Mucosa of stomach (tissue), 1 donor: ENCODE data around the gene ACTR8.

Experiments
- H3K27me3 ChIP-seq: one replicate; pipeline ENCODE4 v1.7.0; 2013; ENCODE audit warnings: mild to moderate bottlenecking, low read length; ENCODE audit not compliant: control insufficient read depth, insufficient read depth
- H3K36me3 ChIP-seq: one replicate; pipeline ENCODE4 v1.7.0; 2013; ENCODE audit warnings: low read length; ENCODE audit not compliant: control insufficient read depth, insufficient read depth
- H3K4me1 ChIP-seq: one replicate; pipeline ENCODE4 v1.7.0; 2013; ENCODE audit warnings: mild to moderate bottlenecking, low read length; ENCODE audit not compliant: control insufficient read depth, insufficient read depth
- H3K4me3 ChIP-seq: one replicate; pipeline ENCODE4 v1.7.0; 2013; ENCODE audit warnings: low read length
- H3K9ac ChIP-seq: one replicate; pipeline ENCODE4 v1.7.0; 2013; ENCODE audit warnings: mild to moderate bottlenecking, low read length, moderate library complexity
- H3K9me3 ChIP-seq: one replicate; pipeline ENCODE4 v1.7.0; 2013; ENCODE audit warnings: mild to moderate bottlenecking, low read length, moderate library complexity; ENCODE audit not compliant: control insufficient read depth
- donor health status: Pancreatic carcinoma.

The ACTR8 gene

DNA sequence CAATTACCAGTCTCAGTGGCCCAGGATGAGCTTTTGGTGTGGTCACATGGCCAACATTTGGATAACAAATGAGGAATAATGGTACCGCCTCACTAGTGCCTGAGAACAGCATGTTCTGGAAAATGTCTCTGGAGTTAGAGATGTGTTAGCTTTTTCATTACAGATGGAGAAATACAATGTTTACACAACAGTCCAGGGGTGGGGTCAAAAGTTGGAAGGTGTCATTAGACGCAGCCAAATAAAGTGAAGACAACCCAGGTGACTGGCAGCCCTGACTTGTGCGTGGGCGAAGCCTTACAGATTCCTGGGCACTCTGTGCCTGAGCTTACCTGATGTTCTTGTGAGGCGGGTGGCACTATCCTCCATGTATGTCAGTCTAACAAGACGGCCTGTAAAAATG is 22.8 kb downstream of the ACTR8 start:
- Histone ChIP-seq H3K36me3 (peaks cover 5% of the 10 kb centered on the region), H3K27me3 (no peaks in the 10 kb centered on the region), H3K9ac (no peak overlapping the region), H3K9me3 (no peaks in the 10 kb centered on the region), H3K4me3 (no peak overlapping the region), H3K4me1 (no peaks in the 10 kb centered on the region)

DNA sequence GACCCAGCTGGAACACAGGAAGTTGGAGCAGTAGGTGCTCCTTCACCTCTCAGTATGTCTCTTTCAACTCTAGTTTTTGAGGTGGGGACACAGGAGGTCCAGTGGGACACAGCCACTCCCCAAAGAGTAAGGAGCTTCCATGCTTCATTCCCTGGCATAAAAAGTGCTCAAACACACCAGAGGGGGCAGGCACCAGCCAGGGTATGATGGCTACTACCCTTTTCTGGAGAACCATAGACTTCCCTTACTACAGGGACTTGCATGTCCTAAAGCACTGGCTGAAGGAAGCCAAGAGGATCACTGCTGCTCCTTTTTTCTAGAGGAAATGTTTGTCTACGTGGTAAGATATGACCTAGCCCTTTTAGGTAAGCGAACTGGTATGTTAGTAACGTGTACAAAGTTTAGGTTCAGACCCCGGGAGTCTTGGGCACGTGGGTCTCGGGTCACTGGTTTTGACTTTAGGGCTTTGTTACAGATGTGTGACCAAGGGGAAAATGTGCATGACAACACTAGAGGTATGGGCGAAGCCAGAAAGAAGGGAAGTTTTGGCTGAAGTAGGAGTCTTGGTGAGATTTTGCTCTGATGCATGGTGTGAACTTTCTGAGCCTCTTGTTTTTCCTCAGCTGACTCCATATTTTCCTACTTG is 23.7 kb downstream of the ACTR8 start:
- peaks cover 5% of the 10 kb centered on the region for H3K36me3 ChIP-seq
- no peaks in the 10 kb centered on the region for H3K9me3 ChIP-seq
- no peaks in the 10 kb centered on the region for H3K27me3 ChIP-seq
- H3K4me1 ChIP-seq = no peaks in the 10 kb centered on the region
- H3K9ac ChIP-seq = no peak overlapping the region
- no peak overlapping the region for H3K4me3 ChIP-seq

DNA sequence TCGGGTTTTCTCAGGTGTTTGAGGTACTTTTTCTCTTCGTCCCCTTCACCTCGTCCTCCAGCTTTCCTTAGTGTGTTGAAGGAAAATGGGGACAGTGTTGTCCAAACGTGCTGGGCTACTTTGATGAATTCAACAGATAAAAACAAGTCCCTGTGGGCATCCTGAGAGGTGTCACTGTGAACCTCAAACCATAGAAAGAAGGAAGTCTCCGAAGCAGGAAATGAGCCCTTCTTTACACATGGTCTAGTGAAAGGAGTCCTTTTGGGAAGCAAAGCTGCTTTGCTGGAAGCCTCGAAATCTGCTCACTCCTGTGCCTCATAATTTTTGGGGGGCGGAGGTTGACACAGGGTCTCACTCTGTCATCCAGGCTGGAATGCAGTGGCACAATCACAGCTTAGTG is 25.0 kb downstream of the ACTR8 start:
- Histone ChIP-seq H3K9ac (no peak overlapping the region), H3K27me3 (no peaks in the 10 kb centered on the region), H3K9me3 (no peaks in the 10 kb centered on the region), H3K4me3 (no peak overlapping the region), H3K36me3 (peaks cover 5% of the 10 kb centered on the region), H3K4me1 (no peaks in the 10 kb centered on the region)

DNA sequence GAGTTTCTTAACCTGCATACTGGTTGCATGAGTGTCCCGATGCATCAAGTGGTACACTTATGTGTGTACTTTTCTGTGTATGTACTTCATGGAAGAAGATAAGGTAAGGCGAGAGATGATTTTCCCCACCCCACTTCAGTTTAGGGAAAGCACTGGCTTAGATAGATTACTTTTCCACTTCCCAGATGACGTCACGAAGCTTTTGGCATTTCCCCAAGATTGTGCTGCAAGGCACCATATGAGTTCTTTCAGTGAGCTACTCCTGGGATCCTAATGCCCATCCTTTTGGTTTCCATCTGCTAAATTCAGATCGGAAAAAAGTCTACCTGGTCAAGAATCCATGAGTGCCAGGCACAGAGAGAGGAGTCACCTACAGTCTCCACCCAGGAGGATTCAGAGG is 31.1 kb downstream of the ACTR8 start:
- Histone ChIP-seq H3K9ac (no peak overlapping the region), H3K4me1 (peaks cover 8% of the 10 kb centered on the region), H3K9me3 (no peaks in the 10 kb centered on the region), H3K36me3 (no peaks in the 10 kb centered on the region), H3K4me3 (no peak overlapping the region), H3K27me3 (peaks cover 6% of the 10 kb centered on the region)

DNA sequence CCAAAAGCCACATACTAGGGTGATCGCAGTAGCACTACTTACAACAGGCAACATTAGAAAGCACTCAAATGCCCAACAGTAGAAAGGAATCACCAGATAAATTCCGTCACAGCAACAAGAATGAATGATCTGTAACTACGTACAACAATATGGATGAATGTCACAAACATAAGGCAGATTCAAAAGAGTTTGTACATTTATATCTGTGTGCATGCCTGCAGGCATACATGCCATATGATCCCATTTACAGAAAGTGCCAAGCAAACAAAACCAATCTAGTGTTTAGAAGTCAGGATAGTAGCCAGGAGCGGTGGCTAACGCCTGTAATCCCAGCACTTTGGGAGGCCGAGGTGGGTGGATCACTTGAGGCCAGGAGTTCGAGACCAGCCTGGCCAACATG is 32.0 kb downstream of the ACTR8 start:
- Histone ChIP-seq H3K27me3 (peaks cover 6% of the 10 kb centered on the region), H3K9ac (no peak overlapping the region), H3K4me3 (no peak overlapping the region)

DNA sequence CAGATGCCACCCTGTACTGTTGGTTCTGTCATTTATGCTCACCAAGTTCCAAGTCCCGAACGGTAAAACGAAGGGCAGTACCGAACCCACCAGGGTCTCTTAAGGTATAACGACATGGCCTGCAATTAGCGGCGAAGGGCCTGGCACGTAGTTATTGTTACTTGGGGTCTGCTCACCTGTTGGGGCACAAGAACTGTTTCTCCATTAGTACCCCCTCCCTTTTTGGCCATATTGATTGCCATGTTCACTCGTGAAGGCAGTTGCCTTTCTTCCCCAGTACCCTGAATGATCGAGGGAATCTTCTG is 35.1 kb downstream of the ACTR8 start:
- Histone ChIP-seq H3K4me3 (peak overlapping the region; percentile 61), H3K36me3 (no peaks in the 10 kb centered on the region), H3K27me3 (peaks cover 6% of the 10 kb centered on the region), H3K9me3 (no peaks in the 10 kb centered on the region), H3K9ac (no peak overlapping the region), H3K4me1 (peaks cover 42% of the 10 kb centered on the region)

More for the DNA sequence above, 32.0 kb downstream of the ACTR8 start:
- H3K9me3 ChIP-seq = no peaks in the 10 kb centered on the region
- H3K4me1 ChIP-seq = peaks cover 15% of the 10 kb centered on the region
- no peaks in the 10 kb centered on the region for H3K36me3 ChIP-seq

DNA sequence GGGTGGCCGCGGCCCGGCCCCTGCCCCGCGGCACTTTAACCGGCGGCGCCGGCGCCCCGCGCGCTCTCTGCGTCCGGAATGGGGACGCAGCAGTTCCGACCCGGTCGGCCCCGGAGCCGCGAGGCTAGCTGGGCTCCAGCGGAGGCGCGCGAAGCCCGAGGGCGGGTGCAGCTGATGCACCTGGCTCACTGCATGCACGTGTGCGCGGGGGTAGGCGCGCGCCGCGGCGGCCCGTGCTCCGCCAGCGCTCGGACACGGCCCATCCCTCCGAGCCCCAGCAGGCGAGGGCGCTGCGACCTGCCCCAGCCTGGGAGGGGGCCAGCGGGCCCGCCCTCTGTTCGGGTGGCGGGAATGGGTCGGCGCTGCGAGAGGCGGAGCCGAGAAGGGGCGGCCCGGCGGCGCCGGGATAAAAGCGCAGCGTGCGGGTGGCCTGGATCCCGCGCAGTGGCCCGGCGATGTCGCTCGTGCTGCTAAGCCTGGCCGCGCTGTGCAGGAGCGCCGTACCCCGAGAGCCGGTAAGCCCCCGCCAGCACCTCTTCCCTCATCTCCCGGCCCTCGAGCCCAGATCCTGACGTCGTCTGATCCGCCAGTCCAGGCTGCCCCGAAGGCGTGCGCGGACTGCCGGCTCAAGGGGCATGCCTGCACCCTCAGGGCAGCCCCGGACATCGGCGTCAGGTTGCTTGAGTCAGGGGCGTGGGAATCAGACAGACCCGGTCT is 35.7 kb downstream of the ACTR8 start, which contains the start of the genes CHDH and IL17RB:
CHDH (minus strand) TSS at position 286 of the 717 bp plus-strand sequence. CDS start 22,411 bp downstream, outside the sequence.
IL17RB (plus strand) TSS at position 435 of the 717 bp plus-strand sequence; CDS start at position 456, 21 bp downstream.
- Histone ChIP-seq H3K36me3 (no peaks in the 10 kb centered on the region), H3K4me1 (peaks cover 47% of the 10 kb centered on the region), H3K27me3 (peaks cover 6% of the 10 kb centered on the region), H3K4me3 (peak within 1 kb of the TSS; percentile 61), H3K9ac (peak within 1 kb of the TSS; percentile 91), H3K9me3 (no peaks in the 10 kb centered on the region)

DNA sequence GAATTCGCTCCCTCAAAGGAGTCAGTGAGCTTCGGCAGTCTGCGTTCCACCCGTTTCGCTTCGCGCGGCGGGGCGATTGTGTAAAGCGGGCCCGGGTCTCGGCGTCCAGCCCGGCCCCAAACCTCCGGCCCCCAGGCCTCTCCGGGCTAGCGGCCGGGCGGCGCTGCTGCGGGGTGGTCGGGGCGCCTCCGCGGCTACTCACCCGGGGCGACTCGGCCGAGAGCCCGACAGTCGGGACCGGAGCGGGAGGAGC is 36.1 kb downstream of the ACTR8 start:
- H3K9me3 ChIP-seq = no peaks in the 10 kb centered on the region
- peak overlapping the region; percentile 61 for H3K4me3 ChIP-seq
- peak overlapping the region; percentile 91 for H3K9ac ChIP-seq

DNA sequence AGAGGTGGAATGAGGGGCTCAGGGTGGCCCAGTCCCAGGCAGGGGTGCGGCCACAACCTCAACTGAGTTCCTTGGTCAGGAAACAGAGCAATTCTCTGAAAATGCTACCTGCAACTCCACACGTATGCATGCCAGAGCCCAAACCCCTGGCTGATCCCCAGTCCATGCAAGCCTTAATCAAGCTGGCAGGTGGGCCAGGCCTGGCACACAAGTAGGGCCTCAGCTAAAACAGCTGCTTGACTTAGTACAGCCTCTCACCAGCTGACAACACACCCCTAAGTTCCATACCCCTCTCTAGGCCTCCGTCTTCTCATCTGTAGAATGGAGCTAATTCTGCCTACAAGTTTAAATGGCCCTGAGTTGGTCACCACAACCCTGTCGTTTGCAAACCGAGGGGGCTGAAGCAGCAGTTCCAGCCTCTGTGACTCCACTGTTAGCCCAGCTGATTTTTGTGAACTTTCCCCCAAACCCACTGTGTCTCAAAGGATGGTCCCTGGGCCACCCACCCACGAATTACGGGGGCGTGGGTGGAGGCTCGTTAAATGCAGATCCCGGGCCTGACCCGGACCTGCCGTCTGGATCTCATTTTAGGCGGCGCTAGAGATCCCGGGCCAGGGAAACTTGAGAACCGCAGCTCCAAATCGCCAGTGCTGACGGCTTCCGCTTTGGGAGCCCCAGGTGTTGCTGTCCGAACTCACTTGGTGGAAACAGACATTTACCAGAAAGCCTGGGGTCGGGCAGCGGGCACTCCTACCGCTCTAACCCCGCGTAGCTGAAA is 36.7 kb downstream of the ACTR8 start:
- H3K4me1 ChIP-seq = peaks cover 52% of the 10 kb centered on the region

More for the DNA sequence above, 36.1 kb downstream of the ACTR8 start:
- Histone ChIP-seq H3K36me3 (no peaks in the 10 kb centered on the region), H3K4me1 (peaks cover 52% of the 10 kb centered on the region), H3K27me3 (peaks cover 6% of the 10 kb centered on the region)

DNA sequence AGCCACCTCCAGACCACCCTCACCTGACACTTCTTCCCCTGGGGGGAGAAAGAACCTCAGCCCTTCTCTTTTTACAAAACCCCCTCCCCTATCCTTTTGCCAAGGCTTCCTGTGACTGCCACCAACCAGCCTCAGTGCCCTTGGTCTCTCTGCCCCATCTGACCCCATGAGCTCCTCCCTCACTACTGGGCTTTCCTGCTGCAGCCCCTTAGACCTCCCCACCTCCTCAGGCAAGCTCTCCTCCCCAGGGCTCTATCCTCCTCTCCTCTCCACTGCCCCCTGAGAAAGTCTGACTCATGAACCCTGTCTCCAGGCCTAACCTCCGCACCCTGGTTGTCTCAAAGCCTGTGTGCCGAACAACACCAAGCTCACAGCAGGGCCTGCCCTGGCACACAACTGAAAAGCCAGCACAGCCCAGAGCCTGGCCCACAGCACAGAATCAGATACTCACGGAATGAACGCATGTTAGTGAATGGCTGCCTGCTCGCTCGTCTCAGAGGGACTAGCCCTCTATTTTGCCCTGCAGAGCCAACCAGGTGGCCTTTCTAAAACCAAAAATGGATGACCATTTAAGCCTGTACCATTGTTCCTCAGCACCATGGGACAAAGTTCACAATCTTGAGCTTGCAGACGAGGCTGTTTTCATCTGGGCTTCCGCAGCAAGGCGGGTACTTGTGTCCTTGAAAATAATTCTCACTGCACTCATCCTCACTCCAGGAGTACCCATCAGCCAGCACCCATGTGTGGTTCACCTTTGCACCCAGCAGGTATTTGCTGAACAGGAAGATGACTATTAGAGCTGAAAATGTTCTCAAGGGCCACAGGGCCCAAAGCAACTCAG is 37.5 kb downstream of the ACTR8 start:
- H3K36me3 ChIP-seq = no peaks in the 10 kb centered on the region
- peak overlapping the region; percentile 61 for H3K4me3 ChIP-seq
- H3K4me1 ChIP-seq = peaks cover 52% of the 10 kb centered on the region
- H3K9me3 ChIP-seq = no peaks in the 10 kb centered on the region
- H3K27me3 ChIP-seq = peaks cover 6% of the 10 kb centered on the region
- peak overlapping the region; percentile 91 for H3K9ac ChIP-seq

More for the DNA sequence above, 36.7 kb downstream of the ACTR8 start:
- H3K4me3 ChIP-seq = peak overlapping the region; percentile 61
- H3K27me3 ChIP-seq = peaks cover 6% of the 10 kb centered on the region
- H3K9ac ChIP-seq = peak overlapping the region; percentile 91
- H3K9me3 ChIP-seq = no peaks in the 10 kb centered on the region
- H3K36me3 ChIP-seq = no peaks in the 10 kb centered on the region

DNA sequence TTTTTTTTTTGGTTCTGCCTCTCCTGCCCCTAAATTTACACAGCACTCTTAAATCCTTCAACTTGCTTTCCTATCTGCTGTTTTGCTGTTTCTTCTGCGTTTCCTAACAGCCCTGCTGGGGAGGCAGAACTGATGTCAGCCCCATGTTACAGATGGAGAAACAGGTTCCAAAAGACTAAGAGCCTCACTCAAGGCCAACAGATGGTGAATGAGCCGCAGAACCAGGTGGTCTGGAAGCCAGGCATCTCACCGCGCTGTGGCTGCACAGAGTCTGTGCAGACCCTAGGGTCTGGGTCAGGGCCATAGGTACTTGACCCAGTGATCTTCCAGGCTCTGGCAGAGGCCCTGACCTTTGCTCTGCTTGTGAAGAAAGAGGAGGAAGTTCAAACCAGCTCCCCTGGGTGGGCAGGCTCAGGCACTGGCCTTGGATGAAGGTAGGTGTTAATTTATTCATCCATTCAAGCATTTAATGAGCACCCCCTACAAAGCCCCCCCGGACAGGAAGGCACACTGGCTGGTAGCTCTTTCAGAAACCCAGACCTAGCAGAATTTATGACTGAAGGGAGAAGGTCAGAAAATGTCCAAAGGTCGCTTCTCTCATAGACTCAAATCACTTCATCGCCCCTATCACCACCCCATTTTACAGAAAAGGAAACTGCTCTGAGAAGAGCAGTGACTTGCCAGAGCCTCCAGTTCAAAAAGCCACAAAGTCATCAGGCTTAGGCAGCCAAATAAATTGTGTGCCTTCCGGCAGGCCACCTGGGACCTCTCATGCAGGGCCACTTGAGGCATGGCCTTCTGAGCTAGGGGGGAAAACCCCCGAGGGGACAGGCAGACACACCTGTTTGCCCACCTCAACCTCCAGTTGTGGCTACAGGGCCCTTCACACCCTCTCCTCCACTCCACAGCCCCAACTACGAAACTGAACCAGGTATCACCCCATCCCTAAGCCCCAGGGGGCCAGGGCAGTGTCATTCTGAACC is 38.5 kb downstream of the ACTR8 start:
- Histone ChIP-seq H3K9ac (peak overlapping the region; percentile 91), H3K4me1 (peaks cover 52% of the 10 kb centered on the region), H3K4me3 (peak overlapping the region; percentile 61), H3K9me3 (no peaks in the 10 kb centered on the region), H3K27me3 (peaks cover 6% of the 10 kb centered on the region), H3K36me3 (no peaks in the 10 kb centered on the region)
